Panc1 (cell line): ENCODE results near the gene HERC6. TPM values are rescaled to one million over a fixed set of nuclear protein-coding genes. Genes with fewer than 3 reads are reported as not detected.
A peak's percentile ranks its signal among the peaks of the same experiment; 100 is the strongest.
"Not testable (repeated sequence)": the region's sequence is repeated elsewhere in the genome, so short reads cannot be mapped to it uniquely, and the experiment has no call there.

Experiments used
- ATAC-seq: fragments of 200-7000 bp; cut with Tn5 transposase; 2 replicates; pipeline ENCODE4 v1.9.1; 2020; ENCODE audit warnings: mild to moderate bottlenecking, moderate library complexity
- BruUV-seq: library from RNA; stranded (reverse); fragments of 400-500 nt; replicated peaks from 2 replicates; lab custom pipeline; 2021; lab: Mats Ljungman, UMichigan
- CTCF ChIA-PET: fragments of 300-600 bp; sonication (Branson Sonifier 250); formaldehyde crosslinking; loops from one replicate; lab custom pipeline; 2022; ENCODE audit warnings: antibody characterized with exemption; lab: Charles Lee
- POLR2A ChIA-PET: fragments of 300-600 bp; sonication (Branson Sonifier 250); formaldehyde crosslinking; loops from one replicate; lab custom pipeline; 2022; ENCODE audit warnings: antibody characterized with exemption; lab: Charles Lee
- DNase-seq: peaks from one replicate; pipeline ENCODE4 v3.0.0-alpha.2; 2010; ENCODE audit warnings: low read depth, low spot score
- H3K27ac ChIP-seq: 2 replicates; pipeline ENCODE4 v1.5.1; 2011; ENCODE audit warnings: mild to moderate bottlenecking, low read length, inconsistent platforms
- H3K27me3 ChIP-seq: fragments of 200-500 bp; sonication (Bioruptor generic); 2 replicates; pipeline ENCODE4 v1.6.0; 2014; ENCODE audit warnings: low read length, inconsistent platforms; ENCODE audit not compliant: control insufficient read depth, insufficient read depth
- H3K36me3 ChIP-seq: fragments of 200-500 bp; sonication (Bioruptor generic); 2 replicates; pipeline ENCODE4 v1.5.1; 2014; ENCODE audit warnings: inconsistent platforms, mild to moderate bottlenecking, low read length, moderate library complexity; ENCODE audit not compliant: control insufficient read depth, insufficient read depth
- H3K4me1 ChIP-seq: 2 replicates; pipeline ENCODE4 v1.5.1; 2011; ENCODE audit warnings: inconsistent platforms, mild to moderate bottlenecking, low read length, moderate library complexity; ENCODE audit not compliant: control insufficient read depth, insufficient read depth
- H3K4me3 ChIP-seq, 2 experiments: 2 replicates each; pipeline ENCODE4 v1.5.1; 2011 to 2012; ENCODE audit warnings: low read depth in 2 of 2, low read length in 2 of 2, mild to moderate bottlenecking in 2 of 2, inconsistent platforms in 1 of 2, moderate library complexity in 1 of 2
- H3K9me3 ChIP-seq: fragments of 200-500 bp; sonication (Bioruptor generic); 2 replicates; pipeline ENCODE4 v1.5.1; 2014; ENCODE audit warnings: low read depth, mild to moderate bottlenecking, inconsistent platforms, low read length, moderate library complexity; ENCODE audit not compliant: control insufficient read depth, insufficient read depth
- POLR2AphosphoS5 ChIP-seq: IDR thresholded peaks from 2 replicates; pipeline ENCODE4 v1.6.1; 2012; ENCODE audit warnings: mild to moderate bottlenecking, low read depth, low read length, moderate library complexity
- REST ChIP-seq, 2 experiments: IDR thresholded peaks; 2 replicates each; pipeline ENCODE4 v1.6.1; 2011 to 2012; ENCODE audit warnings: low read depth in 2 of 2, control low read depth in 1 of 2, low read length in 1 of 2, mild to moderate bottlenecking in 1 of 2, moderate library complexity in 1 of 2; ENCODE audit not compliant: insufficient read depth in 1 of 2
- TCF7L2 ChIP-seq: IDR thresholded peaks from 2 replicates; pipeline ENCODE4 v1.6.1; 2011; ENCODE audit warnings: mild to moderate bottlenecking, low read depth, low read length, inconsistent platforms
- in situ Hi-C: cut with HindIII; loops from 2 replicates; pipeline ENCODE4 v1.10.0; 2016; ENCODE audit warnings: low sequenced_read_pairs, low pct_unique_long_range_greater_than_20kb
- intact Hi-C: fragments of 100-400 bp; cut with micrococcal nuclease; formaldehyde crosslinking; loops from one replicate; pipeline ENCODE4 v1.10.0; 2022; ENCODE audit not compliant: unreplicated experiment
- total RNA-seq: library from RNA; stranded (reverse); gene quantifications from one replicate; pipeline ENCODE4 v1.2.1, GENCODE V29; 2021; ENCODE audit not compliant: unreplicated experiment

Gene HERC6
- total RNA-seq, 1 experiment from 2014 or later, result 1.2 TPM

GRCh38 chr4:88360256-88360655 is 18.4 kb upstream of the HERC6 start:
- TF ChIP-seq POLR2AphosphoS5 (no peak), REST (IDR thresholded peaks at IDR 0.05; ENCODE audit: insufficient read depth in 1 of 2, low read depth in 2 of 2, low read length in 1 of 2) (no peak)
- intact Hi-C loops, result no loop called here
- DNase-seq, result no peak
- CTCF ChIA-PET, result no interaction called here
- Histone ChIP-seq H3K36me3 (no peaks in the 10 kb centered on the region), H3K27me3 (no peaks in the 10 kb centered on the region), H3K4me1 (no peaks in the 10 kb centered on the region), H3K4me3 (no peak overlapping the region), H3K27ac (no peak overlapping the region), H3K9me3 (no peaks in the 10 kb centered on the region)
- no TSS peak for BruUV-seq
- POLR2A ChIA-PET, result no interaction called here
- in situ Hi-C loops, result no loop called here
- no peak for ATAC-seq

- BruUV-seq, result no TSS peak
- ATAC-seq (no peak), DNase-seq (no peak)
- Histone ChIP-seq H3K4me3 (no peak overlapping the region), H3K4me1 (no peaks in the 10 kb centered on the region), H3K36me3 (no peaks in the 10 kb centered on the region), H3K27ac (no peak overlapping the region), H3K27me3 (no peaks in the 10 kb centered on the region), H3K9me3 (no peaks in the 10 kb centered on the region)
- TF ChIP-seq TCF7L2, result no peak
- TF ChIP-seq REST (IDR thresholded peaks at IDR 0.05; ENCODE audit: insufficient read depth in 1 of 2, low read depth in 2 of 2, low read length in 1 of 2), result no peak
- ChIA-PET CTCF (no interaction called here), POLR2A (no interaction called here)
- in situ Hi-C loops, result no loop called here
- intact Hi-C loops, result no loop called here
These were observed 17.9 kb upstream of the HERC6 start for GRCh38 chr4:88360791-88361190.

DNA sequence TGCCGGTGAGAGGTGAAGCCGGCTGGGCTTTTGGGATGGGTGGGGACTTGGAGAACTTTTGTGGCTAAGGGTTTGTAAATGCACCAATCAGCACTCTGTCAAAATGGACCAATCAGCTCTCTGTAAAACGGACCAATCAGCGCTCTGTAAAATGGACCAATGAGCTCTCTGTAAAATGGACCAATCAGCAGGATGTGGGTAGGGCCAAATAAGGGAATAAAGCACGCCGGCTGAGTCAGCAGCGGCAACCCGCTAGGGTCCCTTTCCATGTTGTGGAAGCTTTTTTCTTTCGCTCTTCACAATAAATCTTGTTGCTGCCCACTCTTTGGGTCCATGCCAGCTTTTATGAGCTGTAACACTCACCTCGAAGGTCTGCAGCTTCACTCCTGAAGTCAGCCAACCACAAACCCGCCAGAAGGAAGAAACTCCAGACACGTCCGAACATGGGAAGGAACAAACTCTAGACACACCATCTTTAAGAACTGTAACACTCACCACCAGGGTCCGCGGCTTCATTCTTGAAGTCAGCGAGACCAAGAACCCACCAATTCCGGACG is 17.4 kb upstream of the HERC6 start:
- H3K27ac ChIP-seq, CTCF ChIA-PET, H3K27me3 ChIP-seq, BruUV-seq, intact Hi-C loops, DNase-seq, H3K36me3 ChIP-seq, ATAC-seq, H3K9me3 ChIP-seq, in situ Hi-C loops, POLR2A ChIA-PET, H3K4me1 ChIP-seq: not testable (repeated sequence)
- peak overlapping the region in 1 of 2 experiments; percentile 20; a peak in 1 of 4 replicates for H3K4me3 ChIP-seq
